Osteocyte (in vitro differentiated cells): Measurements from ENCODE around the gene EDIL3. TPM values are rescaled to one million over a fixed set of nuclear protein-coding genes. Genes with fewer than 3 reads are reported as not detected.

ENCODE experiments used
- DNase-seq: peaks from one replicate; pipeline ENCODE4 v3.0.0; 2021; ENCODE audit warnings: mixed read lengths; ENCODE audit not compliant: unreplicated experiment; ENCODE audit errors: extremely low spot score
- H3K27ac Mint-ChIP-seq: one replicate; pipeline ENCODE4 v1.8.0; 2021; ENCODE audit warnings: mild to moderate bottlenecking, mixed read lengths; ENCODE audit not compliant: unreplicated experiment
- H3K27me3 Mint-ChIP-seq: one replicate; pipeline ENCODE4 v1.8.0; 2021; ENCODE audit warnings: mixed read lengths; ENCODE audit not compliant: unreplicated experiment
- H3K36me3 Mint-ChIP-seq: one replicate; pipeline ENCODE4 v1.8.0; 2021; ENCODE audit warnings: mixed read lengths; ENCODE audit not compliant: unreplicated experiment
- H3K4me1 Mint-ChIP-seq: one replicate; pipeline ENCODE4 v1.8.0; 2021; ENCODE audit warnings: mixed read lengths; ENCODE audit not compliant: unreplicated experiment
- H3K4me3 Mint-ChIP-seq: one replicate; pipeline ENCODE4 v1.8.0; 2021; ENCODE audit warnings: mild to moderate bottlenecking, moderate library complexity, mixed read lengths; ENCODE audit not compliant: unreplicated experiment
- H3K9me3 Mint-ChIP-seq: one replicate; pipeline ENCODE4 v1.8.0; 2021; ENCODE audit warnings: mixed read lengths; ENCODE audit not compliant: unreplicated experiment
- CTCF ChIP-seq: fragments of 200-600 bp; sonication (generic); IDR thresholded peaks from 2 replicates; pipeline ENCODE4 v1.5.0; 2021; ENCODE audit warnings: antibody characterized with exemption, mild to moderate bottlenecking, moderate library complexity
- total RNA-seq: library from RNA; stranded (reverse); gene quantifications from 2 replicates; pipeline ENCODE4 v1.2.1, GENCODE V29; 2021

The EDIL3 gene
- total RNA-seq, 1 donor from 2014 or later: 470 TPM

GRCh38 chr5:84287951-84288350, 96.7 kb downstream of the EDIL3 start:
- TF ChIP-seq CTCF: no peak
- peaks cover 6% of the 10 kb centered on the region for H3K36me3 Mint-ChIP-seq
- H3K9me3 Mint-ChIP-seq: no peaks in the 10 kb centered on the region
- DNase-seq: no peak
- H3K4me1 Mint-ChIP-seq: peaks cover 82% of the 10 kb centered on the region
- H3K27me3 Mint-ChIP-seq: no peaks in the 10 kb centered on the region
- peak overlapping the region; percentile 31 for H3K4me3 Mint-ChIP-seq
- H3K27ac Mint-ChIP-seq: peak overlapping the region; percentile 90

- TF ChIP-seq CTCF: no peak
- Mint-ChIP-seq H3K4me1 (peaks cover 75% of the 10 kb centered on the region), H3K9me3 (peaks cover under 1% of the 10 kb centered on the region), H3K36me3 (peaks cover 4% of the 10 kb centered on the region), H3K27ac (peak overlapping the region; percentile 33), H3K4me3 (no peak overlapping the region), H3K27me3 (no peaks in the 10 kb centered on the region)
- no peak for DNase-seq
These were observed 98.0 kb downstream of the EDIL3 start for GRCh38 chr5:84286662-84287061.

- Mint-ChIP-seq H3K4me3 (no peak overlapping the region), H3K4me1 (peaks cover 73% of the 10 kb centered on the region), H3K27ac (peak overlapping the region; percentile 33), H3K36me3 (peaks cover 8% of the 10 kb centered on the region), H3K9me3 (peaks cover 7% of the 10 kb centered on the region), H3K27me3 (no peaks in the 10 kb centered on the region)
- no peak for DNase-seq
- no peak for TF ChIP-seq CTCF
These were observed 98.7 kb downstream of the EDIL3 start for GRCh38 chr5:84285641-84286637.

- Mint-ChIP-seq H3K4me3 (no peak overlapping the region), H3K9me3 (peaks cover 7% of the 10 kb centered on the region), H3K27me3 (no peaks in the 10 kb centered on the region), H3K36me3 (peaks cover 10% of the 10 kb centered on the region), H3K27ac (no peak overlapping the region), H3K4me1 (peaks cover 57% of the 10 kb centered on the region)
- TF ChIP-seq CTCF: no peak
- DNase-seq: no peak
These were observed 103.3 kb downstream of the EDIL3 start for GRCh38 chr5:84281383-84281782.

- Mint-ChIP-seq H3K4me3 (no peak overlapping the region), H3K27ac (no peak overlapping the region), H3K4me1 (peaks cover 54% of the 10 kb centered on the region), H3K27me3 (no peaks in the 10 kb centered on the region), H3K36me3 (peaks cover 10% of the 10 kb centered on the region), H3K9me3 (peaks cover 7% of the 10 kb centered on the region)
- DNase-seq: no peak
- TF ChIP-seq CTCF: no peak
These were observed 105.4 kb downstream of the EDIL3 start for GRCh38 chr5:84279234-84279633.
